ENCODE measurements around the gene BRMS1L.

The BRMS1L gene

GRCh38 chr14:35915775-35916174, 89.6 kb downstream of the BRMS1L start:
- Histone ChIP-seq H3K27me3 (replicated peaks; ENCODE audit: control insufficient read depth, insufficient read depth, low read length, poor library complexity, severe bottlenecking) (no peaks in the 10 kb centered on the region), H3K4me3 (ENCODE audit: insufficient read depth, low read depth, low read length, poor library complexity, severe bottlenecking) (no peak overlapping the region), H3K9me3 (ENCODE audit: control insufficient read depth, low read length) (no peaks in the 10 kb centered on the region), H3K27ac (ENCODE audit: insufficient read depth, low read length, poor library complexity, severe bottlenecking) (no peak overlapping the region), H3K36me3 (ENCODE audit: control insufficient read depth, insufficient read depth, low read length) (no peaks in the 10 kb centered on the region), H3K4me1 (ENCODE audit: control insufficient read depth, insufficient read depth, low read length, poor library complexity, severe bottlenecking) (no peaks in the 10 kb centered on the region)
- DNase-seq, result no peak
